Astrocyte (in vitro differentiated cells and primary cell): ENCODE results near the gene ZGPAT.

ENCODE experiments used
- EZH2 ChIP-seq: IDR thresholded peaks from 2 replicates; pipeline ENCODE4 v1.6.1; 2012; ENCODE audit warnings: mild to moderate bottlenecking, low read length, inconsistent platforms; ENCODE audit not compliant: insufficient read depth
- TF ChIP-seq, protein P1 (sequence below): IDR thresholded peaks from 2 replicates; pipeline ENCODE4 v1.5.1; 2011; ENCODE audit warnings: low read depth, mild to moderate bottlenecking, inconsistent platforms, low read length, moderate library complexity; ENCODE audit not compliant: insufficient read depth

DNA sequence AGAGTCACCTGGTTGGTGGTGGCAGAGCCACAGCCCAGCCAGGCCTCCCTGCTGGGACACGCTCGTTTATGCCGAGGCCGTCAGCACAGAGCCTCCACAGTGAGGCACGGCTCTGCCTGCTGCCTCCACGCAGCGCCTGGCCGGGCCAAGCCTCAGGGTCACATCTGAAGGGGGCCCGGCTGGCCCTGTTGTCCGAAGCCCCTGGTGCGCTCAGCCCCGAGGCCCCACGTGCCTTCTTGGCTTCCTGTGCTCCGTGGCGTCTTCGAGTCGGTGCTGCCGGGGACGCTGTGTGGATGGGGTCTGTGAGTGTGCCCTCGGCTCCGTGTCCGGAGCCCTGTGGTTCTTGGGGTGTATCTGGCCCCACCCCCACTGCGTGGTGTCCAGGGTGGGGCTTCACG is 21.7 kb upstream of the ZGPAT start:
- TF ChIP-seq, protein P1, sequence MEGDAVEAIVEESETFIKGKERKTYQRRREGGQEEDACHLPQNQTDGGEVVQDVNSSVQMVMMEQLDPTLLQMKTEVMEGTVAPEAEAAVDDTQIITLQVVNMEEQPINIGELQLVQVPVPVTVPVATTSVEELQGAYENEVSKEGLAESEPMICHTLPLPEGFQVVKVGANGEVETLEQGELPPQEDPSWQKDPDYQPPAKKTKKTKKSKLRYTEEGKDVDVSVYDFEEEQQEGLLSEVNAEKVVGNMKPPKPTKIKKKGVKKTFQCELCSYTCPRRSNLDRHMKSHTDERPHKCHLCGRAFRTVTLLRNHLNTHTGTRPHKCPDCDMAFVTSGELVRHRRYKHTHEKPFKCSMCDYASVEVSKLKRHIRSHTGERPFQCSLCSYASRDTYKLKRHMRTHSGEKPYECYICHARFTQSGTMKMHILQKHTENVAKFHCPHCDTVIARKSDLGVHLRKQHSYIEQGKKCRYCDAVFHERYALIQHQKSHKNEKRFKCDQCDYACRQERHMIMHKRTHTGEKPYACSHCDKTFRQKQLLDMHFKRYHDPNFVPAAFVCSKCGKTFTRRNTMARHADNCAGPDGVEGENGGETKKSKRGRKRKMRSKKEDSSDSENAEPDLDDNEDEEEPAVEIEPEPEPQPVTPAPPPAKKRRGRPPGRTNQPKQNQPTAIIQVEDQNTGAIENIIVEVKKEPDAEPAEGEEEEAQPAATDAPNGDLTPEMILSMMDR, result no peak
- no peak for TF ChIP-seq EZH2
